Colonic mucosa (tissue), 4 donors: ENCODE measurements around the gene LONP1. TPM values are rescaled to one million over a fixed set of nuclear protein-coding genes. Genes with fewer than 3 reads are reported as not detected.

Experiments used
- DNase-seq: peaks from one replicate; pipeline ENCODE4 v3.0.0-alpha.2; 2020
- H3K27ac ChIP-seq: fragments of 200-600 bp; one replicate; pipeline ENCODE4 v1.8.0; 2021
- H3K27me3 ChIP-seq: fragments of 200-600 bp; one replicate; pipeline ENCODE4 v1.8.0; 2021
- H3K36me3 ChIP-seq: fragments of 200-600 bp; one replicate; pipeline ENCODE4 v1.8.0; 2021
- H3K4me1 ChIP-seq: fragments of 200-600 bp; one replicate; pipeline ENCODE4 v1.8.0; 2021; ENCODE audit warnings: mild to moderate bottlenecking
- H3K4me3 ChIP-seq: fragments of 200-600 bp; one replicate; pipeline ENCODE4 v1.8.0; 2021
- H3K9ac ChIP-seq, 2 donors: one replicate each; pipeline ENCODE4 v1.7.0; 2013; ENCODE audit warnings: control low read depth in 2 of 2, low read depth in 2 of 2, low read length in 2 of 2
- H3K9me3 ChIP-seq: fragments of 200-600 bp; one replicate; pipeline ENCODE4 v1.8.0; 2021
- intact Hi-C: fragments of 100-400 bp; cut with DNase I; formaldehyde crosslinking; loops from one replicate; pipeline ENCODE4 v1.14.1; 2022
- total RNA-seq, 2 donors: library from RNA; stranded (reverse); fragmentation: NEBNext Ultra II Directional in 1 of 2; extraction: Animal tissue kit (Norgen Biotek cat#: 25700) in 1 of 2; gene quantifications; one replicate each; pipeline ENCODE4 v1.2.1, GENCODE V29; 2021
- TF ChIP-seq, protein P1 (sequence below): fragments of 200-600 bp; IDR thresholded peaks from one replicate; pipeline ENCODE4 v1.8.0; 2022; ENCODE audit warnings: antibody characterized with exemption, mild to moderate bottlenecking
- donor health status: healthy.
- donor health status: DM: no; HTN: no; CAD: no.
- donor health status: DM: no; HTN: no; CAD: no.

LONP1 gene
- total RNA-seq, 2 donors from 2014 or later: 64.3 to 133 TPM

DNA sequence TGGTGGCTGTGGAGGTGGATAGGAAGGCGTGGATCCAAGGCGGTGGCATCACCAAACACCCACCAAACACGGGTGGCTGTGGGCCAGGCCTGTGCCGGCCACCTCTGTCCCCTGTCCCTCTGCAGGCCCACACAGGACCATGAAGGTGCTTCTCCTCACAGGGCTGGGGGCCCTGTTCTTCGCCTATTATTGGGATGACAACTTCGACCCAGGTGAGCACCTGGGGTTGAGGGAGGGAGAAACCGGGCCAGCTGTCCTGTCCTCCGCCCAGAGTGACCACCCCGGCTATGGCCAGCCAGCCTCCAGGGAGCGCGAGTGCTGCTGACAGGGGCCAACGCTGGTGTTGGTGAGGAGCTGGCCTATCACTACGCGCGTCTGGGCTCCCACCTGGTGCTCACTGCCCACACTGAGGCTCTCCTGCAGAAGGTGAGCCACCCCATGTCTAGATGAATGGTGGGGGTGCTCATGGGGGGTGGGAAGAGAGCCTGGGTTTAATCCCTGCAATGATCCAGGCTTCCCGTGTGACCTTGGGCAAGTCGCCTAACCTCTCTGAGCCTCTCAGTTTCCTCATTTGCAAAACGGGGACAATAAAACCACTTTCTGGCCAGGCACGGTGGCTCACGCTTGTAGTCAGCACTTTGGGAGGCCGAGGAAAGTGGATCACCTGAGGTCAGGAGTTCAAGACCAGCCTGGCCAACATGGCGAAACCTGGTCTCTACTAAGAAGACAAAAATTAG, 35.1 kb downstream of the LONP1 start:
- no peak overlapping the region for H3K4me3 ChIP-seq
- TF ChIP-seq, protein P1, sequence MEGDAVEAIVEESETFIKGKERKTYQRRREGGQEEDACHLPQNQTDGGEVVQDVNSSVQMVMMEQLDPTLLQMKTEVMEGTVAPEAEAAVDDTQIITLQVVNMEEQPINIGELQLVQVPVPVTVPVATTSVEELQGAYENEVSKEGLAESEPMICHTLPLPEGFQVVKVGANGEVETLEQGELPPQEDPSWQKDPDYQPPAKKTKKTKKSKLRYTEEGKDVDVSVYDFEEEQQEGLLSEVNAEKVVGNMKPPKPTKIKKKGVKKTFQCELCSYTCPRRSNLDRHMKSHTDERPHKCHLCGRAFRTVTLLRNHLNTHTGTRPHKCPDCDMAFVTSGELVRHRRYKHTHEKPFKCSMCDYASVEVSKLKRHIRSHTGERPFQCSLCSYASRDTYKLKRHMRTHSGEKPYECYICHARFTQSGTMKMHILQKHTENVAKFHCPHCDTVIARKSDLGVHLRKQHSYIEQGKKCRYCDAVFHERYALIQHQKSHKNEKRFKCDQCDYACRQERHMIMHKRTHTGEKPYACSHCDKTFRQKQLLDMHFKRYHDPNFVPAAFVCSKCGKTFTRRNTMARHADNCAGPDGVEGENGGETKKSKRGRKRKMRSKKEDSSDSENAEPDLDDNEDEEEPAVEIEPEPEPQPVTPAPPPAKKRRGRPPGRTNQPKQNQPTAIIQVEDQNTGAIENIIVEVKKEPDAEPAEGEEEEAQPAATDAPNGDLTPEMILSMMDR: no peak
- no peak for DNase-seq

DNA sequence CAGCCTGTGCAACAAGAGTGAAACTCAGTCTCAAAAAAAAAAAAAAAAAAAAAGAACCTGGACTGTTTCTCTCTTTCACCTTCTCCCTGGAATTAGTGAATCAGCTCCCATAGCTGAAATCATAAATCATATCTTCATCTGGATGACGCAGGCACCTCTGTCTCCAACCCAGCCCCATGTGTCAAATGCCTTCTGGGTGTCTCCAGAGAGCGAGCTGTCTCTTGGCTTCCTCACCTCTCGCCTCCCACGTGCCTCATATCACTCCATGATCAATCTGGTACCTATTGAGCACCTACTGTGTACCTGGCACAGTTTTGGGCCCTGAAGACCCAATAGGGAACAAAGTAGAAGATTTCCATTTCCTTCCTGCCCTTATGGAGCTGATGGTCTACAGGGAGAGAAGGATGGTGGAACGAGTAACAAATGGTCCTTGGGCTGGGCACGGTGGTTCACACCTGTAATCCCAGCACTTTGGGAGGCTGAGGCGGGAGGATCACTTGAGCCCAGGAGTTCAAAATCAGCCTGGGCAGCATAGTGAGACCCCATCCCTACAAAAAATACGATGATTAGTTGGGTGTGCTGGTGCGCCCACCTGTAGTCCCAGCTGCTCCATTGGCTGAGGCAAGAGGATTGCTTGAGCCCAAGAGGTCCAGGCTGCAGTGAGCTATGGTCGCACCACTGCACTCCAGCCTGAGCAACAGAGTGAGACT, 36.6 kb downstream of the LONP1 start:
- DNase-seq: no peak
- peaks cover 7% of the 10 kb centered on the region for H3K4me1 ChIP-seq
- H3K36me3 ChIP-seq: no peaks in the 10 kb centered on the region
- H3K9me3 ChIP-seq: no peaks in the 10 kb centered on the region
- H3K27me3 ChIP-seq: no peaks in the 10 kb centered on the region
- H3K27ac ChIP-seq: no peak overlapping the region
- TF ChIP-seq, protein P1: no peak
- H3K4me3 ChIP-seq: no peak overlapping the region
- intact Hi-C loops: no loop called here
- H3K9ac ChIP-seq: no peak overlapping the region

More for the DNA sequence above, 35.1 kb downstream of the LONP1 start:
- no peak overlapping the region for H3K27ac ChIP-seq
- H3K27me3 ChIP-seq: no peaks in the 10 kb centered on the region
- intact Hi-C loops: no loop called here
- no peak overlapping the region for H3K9ac ChIP-seq
- H3K9me3 ChIP-seq: no peaks in the 10 kb centered on the region
- no peaks in the 10 kb centered on the region for H3K36me3 ChIP-seq
- H3K4me1 ChIP-seq: no peaks in the 10 kb centered on the region

DNA sequence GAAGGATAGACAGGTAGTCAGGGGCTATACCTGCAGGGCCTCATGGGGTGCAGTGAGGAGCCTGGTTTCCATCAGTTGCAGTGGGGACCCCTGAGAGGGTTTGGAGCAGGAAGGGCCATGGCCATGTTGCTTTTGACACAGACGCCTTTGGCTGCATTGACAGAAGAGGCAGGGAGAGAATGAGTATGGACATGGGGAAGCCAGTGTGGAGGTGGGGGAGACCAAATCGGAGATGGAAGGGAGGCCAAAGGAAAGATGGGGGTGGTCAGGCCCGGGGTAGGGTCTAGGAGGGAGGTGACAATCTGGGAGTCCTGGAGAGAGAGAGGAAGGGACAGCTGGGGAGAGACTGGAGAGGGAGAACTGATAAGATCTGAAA, 37.9 kb downstream of the LONP1 start:
- H3K27ac ChIP-seq: no peak overlapping the region
- TF ChIP-seq, protein P1: no peak
- H3K36me3 ChIP-seq: no peaks in the 10 kb centered on the region
- no peaks in the 10 kb centered on the region for H3K27me3 ChIP-seq
- peaks cover 7% of the 10 kb centered on the region for H3K4me1 ChIP-seq
- H3K9me3 ChIP-seq: no peaks in the 10 kb centered on the region
- no peak overlapping the region for H3K9ac ChIP-seq
- intact Hi-C loops: no loop called here
- H3K4me3 ChIP-seq: no peak overlapping the region
- DNase-seq: no peak

DNA sequence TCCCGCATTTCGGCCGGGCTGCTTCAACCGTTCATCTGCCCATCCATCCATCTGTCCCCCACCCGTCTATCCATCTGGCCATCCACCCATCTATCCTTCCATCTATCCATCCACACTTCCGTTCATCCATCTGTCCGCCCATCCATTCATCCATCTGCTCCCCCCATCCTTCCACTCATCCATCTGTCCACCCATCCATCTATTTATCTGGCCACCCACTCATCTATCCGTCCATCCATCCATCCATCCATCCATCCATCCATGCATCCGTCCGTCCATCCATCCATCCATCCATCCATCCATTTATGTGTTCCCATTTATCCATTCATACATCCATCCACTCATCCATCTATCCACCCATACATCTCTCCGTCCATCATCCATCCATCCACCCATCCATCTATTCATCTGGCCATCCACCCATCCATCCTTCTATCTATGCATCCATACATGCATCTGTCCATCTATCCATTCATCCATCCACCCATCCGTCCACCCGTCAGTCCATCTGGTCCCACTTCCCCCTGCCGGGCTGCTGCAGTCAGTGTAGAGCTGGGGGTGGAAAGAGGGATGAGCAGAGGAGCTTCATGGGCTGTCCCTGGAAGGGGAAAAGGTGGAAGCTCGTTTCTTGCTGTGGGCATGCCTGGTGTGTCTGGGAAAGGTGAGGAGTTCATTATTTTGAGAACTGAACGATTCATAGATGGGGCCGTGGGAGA, 38.4 kb downstream of the LONP1 start:
- peak overlapping the region; percentile 51 to 55 for H3K9ac ChIP-seq
- no peak overlapping the region for H3K27ac ChIP-seq
- no peak for DNase-seq
- no peaks in the 10 kb centered on the region for H3K36me3 ChIP-seq
- H3K4me3 ChIP-seq: peak overlapping the region; percentile 90
- intact Hi-C loops: no loop called here
- H3K4me1 ChIP-seq: peaks cover 7% of the 10 kb centered on the region
- no peaks in the 10 kb centered on the region for H3K27me3 ChIP-seq
- TF ChIP-seq, protein P1: no peak
- H3K9me3 ChIP-seq: no peaks in the 10 kb centered on the region
